Fibroblast of the aortic adventitia (primary cell): ENCODE measurements around the gene ATXN10. TPM values are rescaled to one million over a fixed set of nuclear protein-coding genes. Genes with fewer than 3 reads are reported as not detected.

Experiments
- DNase-seq: peaks from one replicate; pipeline ENCODE4 v3.0.0-alpha.2; 2010; ENCODE audit warnings: low read depth
- H3K4me3 ChIP-seq: 2 replicates; pipeline ENCODE4 v1.5.1; 2011; ENCODE audit warnings: low read depth, mild to moderate bottlenecking, control low read depth, low read length, moderate library complexity
- total RNA-seq: library from RNA; depleted of rRNA; stranded (reverse); fragments of >200 nt; gene quantifications from 2 replicates; pipeline ENCODE4 v1.2.3, GENCODE V29; 2012; ENCODE audit warnings: low replicate concordance
- TF ChIP-seq, protein P1 (sequence below): IDR thresholded peaks from 2 replicates; pipeline ENCODE4 v1.5.1; 2011; ENCODE audit warnings: mild to moderate bottlenecking, low read length, control low read depth, inconsistent platforms; ENCODE audit not compliant: insufficient read depth

The ATXN10 gene
- total RNA-seq, 1 donor = 130 TPM

DNA sequence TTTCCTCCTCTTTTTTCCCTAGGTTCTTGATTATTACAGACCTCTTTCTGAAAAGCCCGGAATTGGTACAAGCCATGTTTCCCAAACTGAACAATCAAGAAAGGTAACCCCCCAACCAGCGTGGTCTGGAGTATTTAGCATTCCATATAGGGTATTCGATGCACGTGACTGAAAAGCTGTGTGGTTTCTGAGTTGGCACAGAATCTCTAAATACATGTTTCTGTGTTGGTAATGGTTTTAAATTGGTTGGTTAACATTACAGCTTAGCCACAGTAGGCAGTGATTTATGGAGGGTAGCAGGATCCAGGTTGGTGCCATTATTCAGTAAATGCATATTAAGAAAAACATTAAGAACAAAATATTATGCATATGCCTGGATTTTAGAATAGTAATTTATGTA, 46.8 kb downstream of the ATXN10 start:
- DNase-seq = no peak
- TF ChIP-seq, protein P1, sequence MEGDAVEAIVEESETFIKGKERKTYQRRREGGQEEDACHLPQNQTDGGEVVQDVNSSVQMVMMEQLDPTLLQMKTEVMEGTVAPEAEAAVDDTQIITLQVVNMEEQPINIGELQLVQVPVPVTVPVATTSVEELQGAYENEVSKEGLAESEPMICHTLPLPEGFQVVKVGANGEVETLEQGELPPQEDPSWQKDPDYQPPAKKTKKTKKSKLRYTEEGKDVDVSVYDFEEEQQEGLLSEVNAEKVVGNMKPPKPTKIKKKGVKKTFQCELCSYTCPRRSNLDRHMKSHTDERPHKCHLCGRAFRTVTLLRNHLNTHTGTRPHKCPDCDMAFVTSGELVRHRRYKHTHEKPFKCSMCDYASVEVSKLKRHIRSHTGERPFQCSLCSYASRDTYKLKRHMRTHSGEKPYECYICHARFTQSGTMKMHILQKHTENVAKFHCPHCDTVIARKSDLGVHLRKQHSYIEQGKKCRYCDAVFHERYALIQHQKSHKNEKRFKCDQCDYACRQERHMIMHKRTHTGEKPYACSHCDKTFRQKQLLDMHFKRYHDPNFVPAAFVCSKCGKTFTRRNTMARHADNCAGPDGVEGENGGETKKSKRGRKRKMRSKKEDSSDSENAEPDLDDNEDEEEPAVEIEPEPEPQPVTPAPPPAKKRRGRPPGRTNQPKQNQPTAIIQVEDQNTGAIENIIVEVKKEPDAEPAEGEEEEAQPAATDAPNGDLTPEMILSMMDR = no peak
- no peak overlapping the region for H3K4me3 ChIP-seq

DNA sequence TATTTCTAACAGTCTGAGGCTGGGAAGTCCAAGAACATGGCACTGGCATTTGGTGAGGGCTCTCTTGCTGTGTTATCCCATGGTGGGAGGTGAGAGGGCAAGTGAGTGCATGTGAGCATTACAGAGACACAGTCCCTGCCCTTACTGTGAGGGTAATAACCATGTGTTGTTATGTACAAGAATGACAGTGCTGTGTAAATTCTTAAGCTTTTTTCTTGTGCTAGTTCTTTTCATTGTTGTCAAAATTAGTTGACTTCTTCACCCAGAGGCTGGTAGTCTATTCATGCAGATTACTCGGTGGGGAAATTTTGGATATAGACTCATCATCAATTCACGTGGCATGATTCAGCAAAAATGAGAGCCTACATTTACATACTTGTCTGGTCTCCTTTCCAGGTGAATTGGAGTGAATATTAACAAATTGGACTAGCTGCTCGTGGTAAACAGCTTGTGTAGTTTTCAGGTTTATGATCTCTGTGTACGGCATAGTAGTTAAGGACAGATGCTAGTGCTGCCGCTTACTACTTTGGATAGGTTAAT, 49.3 kb downstream of the ATXN10 start:
- peak; percentile 6 for DNase-seq
- H3K4me3 ChIP-seq = no peak overlapping the region
- TF ChIP-seq, protein P1 = no peak

DNA sequence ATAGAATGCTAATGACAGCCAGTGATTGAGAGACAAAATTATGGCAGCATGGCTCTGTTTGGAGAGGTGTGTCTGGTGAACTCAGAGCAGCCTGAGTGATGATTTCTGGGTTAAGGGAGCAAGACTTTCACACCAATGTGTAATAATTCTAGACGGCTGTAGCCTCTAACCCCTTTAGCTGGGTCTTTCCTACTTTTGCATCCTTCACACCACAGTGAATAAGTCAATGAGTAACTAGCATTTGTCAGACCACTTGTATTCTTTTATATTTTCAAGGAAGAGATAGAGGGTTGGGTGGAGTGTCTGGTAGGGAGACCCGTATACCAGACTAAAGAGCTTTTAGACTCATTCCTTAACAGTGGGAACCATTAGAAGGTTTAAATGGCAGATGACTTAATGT, 50.4 kb downstream of the ATXN10 start:
- DNase-seq = no peak
- TF ChIP-seq, protein P1 = no peak
- H3K4me3 ChIP-seq = no peak overlapping the region

DNA sequence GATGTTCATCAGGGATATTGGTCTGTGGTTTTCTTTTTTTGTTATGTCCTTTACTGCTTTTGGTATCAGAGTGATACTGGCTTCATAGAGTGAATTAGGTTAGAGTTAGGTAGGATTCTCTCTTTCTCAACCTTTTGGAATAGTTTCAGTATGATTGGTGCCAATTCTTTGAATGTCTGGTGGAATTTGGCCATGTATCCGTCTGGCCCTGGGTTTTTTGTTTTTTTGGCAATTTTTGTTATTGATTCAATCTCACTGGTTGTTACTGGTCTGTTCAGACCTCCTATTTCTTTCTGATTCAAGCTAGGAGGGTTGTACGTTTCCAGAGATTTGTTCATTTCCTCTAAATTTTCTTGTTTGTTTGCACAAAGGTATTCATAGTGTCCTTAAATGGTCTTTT, 54.4 kb downstream of the ATXN10 start:
- TF ChIP-seq, protein P1 = no peak
- no peak overlapping the region for H3K4me3 ChIP-seq
- peak; percentile 37 for DNase-seq

DNA sequence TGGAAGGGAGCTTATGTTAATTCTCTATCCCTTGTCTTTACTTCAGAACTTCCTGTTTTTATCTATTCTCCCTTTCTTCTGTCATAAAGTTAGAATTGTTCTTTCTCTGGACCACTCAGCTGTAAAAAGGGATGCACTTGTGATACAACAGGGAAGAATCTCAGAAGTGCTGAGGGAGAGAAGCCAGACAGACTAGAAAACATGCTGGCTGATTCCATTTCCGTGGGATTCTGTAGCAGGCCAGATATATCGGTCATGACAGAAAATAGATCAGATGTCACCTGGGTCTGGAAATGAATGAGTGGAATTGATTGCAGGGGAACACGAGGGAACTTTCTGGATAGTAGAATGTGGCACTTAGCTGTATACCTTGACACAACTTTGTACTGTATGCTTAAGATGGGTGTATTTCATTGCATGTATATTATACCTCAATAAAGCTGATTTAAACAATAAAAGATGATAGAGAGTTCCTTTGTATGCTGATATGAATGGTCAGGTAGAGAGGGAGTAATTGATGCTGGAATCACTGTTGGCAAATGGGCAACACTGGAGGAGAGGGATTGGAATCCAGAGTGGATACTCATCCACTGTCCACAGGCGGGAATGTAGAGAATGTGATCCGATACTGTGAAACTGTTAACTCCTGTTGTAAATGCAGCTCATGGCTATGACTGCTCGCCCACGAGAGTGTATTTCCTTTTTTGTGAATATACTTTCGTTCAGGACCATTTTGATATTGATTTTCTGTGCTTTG, 59.6 kb downstream of the ATXN10 start:
- TF ChIP-seq, protein P1 = no peak
- peak; percentile 40 for DNase-seq
- no peak overlapping the region for H3K4me3 ChIP-seq

DNA sequence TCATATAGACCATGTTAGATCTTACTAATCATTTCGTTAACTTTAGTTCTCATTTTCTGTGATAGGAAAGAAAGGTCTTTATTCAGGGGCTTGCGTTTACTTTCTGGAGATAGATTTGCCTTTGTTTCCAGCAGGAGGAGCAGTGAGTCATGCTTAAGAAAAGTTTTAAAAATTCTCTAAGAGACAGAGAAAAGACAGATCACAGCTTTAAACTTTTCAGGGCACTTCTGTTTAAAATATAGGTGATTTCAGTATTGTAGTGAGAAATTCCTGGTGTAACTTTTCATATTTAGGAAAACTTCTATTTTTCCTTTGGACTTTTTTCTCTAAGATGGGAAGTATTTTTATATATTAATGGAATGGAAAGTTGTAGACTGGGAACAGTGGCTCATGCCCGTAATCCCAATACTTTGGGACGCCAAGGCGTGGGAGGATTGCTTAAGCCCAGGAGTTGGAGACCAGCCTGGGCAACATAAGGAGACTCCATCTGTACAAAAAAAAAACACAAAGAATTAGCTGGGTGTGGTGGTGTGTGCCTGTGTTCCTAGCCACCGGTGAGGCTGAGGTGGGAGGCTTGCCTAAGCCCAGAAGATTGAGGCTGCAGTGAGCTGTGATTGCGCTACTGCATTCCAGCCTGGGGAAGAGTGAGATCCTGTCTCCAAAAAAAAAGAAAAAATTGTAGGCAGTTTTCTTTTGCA, 60.3 kb downstream of the ATXN10 start:
- DNase-seq = peak; percentile 59
- TF ChIP-seq, protein P1 = peak; percentile 63
- no peak overlapping the region for H3K4me3 ChIP-seq
